Measurements from ENCODE around the gene REEP6.
"Not testable (repeated sequence)": the region's sequence is repeated elsewhere in the genome, so short reads cannot be mapped to it uniquely, and the experiment has no call there.

Gene REEP6

DNA sequence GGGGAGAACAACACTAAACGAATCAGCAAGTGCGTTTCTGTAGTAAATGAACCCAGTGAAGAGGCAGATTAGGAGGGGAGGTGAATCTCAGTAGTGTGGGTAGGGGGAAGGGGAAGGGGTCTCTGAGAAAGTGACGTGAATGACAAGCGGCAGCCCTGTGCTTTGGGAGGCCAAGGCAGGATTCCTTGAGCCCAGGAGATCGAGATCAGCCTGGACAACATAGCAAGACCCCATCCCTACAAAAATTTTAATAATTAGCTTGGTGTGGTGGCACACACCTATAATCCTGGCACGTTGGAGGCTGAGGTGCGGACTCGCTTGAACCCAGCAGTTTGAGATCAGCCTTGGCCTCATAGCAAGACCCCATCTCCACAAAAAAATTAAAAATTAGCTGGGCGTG, 41.0 kb downstream of the REEP6 start:
- no peaks in the 10 kb centered on the region for H3K9me3 ChIP-seq (replicated peaks in 1 of 2; ENCODE audit: control insufficient read depth in 2 of 2, insufficient read depth in 1 of 2, low read depth in 1 of 2, low read length in 2 of 2)
- no peaks in the 10 kb centered on the region for H3K79me1 ChIP-seq (ENCODE audit: low read depth, low read length)
- no peak overlapping the region for H2BK5ac ChIP-seq (ENCODE audit: low read length)
- H3K4me3 ChIP-seq (ENCODE audit: low read length in 2 of 2) = no peak overlapping the region
- WGBS, 2 donors (ENCODE audit: extremely low coverage in 2 of 2, insufficient read length in 2 of 2, insufficient replicate concordance in 1 of 2) = no CpG with 5 or more reads among the region's 9 CpGs
- H2AFZ ChIP-seq (ENCODE audit: low read length) = no peak overlapping the region
- H2BK12ac ChIP-seq (ENCODE audit: low read length) = no peak overlapping the region
- no peak overlapping the region for H3K9ac ChIP-seq (ENCODE audit: low read depth, low read length, poor library complexity)
- no peak overlapping the region for H4K8ac ChIP-seq (ENCODE audit: low read depth, low read length)
- no peak overlapping the region for H2BK120ac ChIP-seq (ENCODE audit: low read depth, low read length)
- no peaks in the 10 kb centered on the region for H3K4me1 ChIP-seq (ENCODE audit: control insufficient read depth in 2 of 2, insufficient read depth in 1 of 2, low read depth in 1 of 2, low read length in 2 of 2)
- H3K4me2 ChIP-seq (ENCODE audit: insufficient read depth, low read length, poor library complexity, severe bottlenecking) = no peak overlapping the region
- no peak overlapping the region for H3K14ac ChIP-seq (ENCODE audit: low read length)
- no peak overlapping the region for H4K91ac ChIP-seq (ENCODE audit: low read depth, low read length, poor library complexity)
- no peak overlapping the region for H3K23ac ChIP-seq (ENCODE audit: low read depth, low read length, poor library complexity)
- H3K4ac ChIP-seq (ENCODE audit: low read length) = no peak overlapping the region
- no peak for DNase-seq (ENCODE audit: low spot score)
- no peak overlapping the region for H3K27ac ChIP-seq (replicated peaks; ENCODE audit: low read length)
- no peaks in the 10 kb centered on the region for H3K36me3 ChIP-seq (replicated peaks in 1 of 2; ENCODE audit: control insufficient read depth in 2 of 2, insufficient read depth in 2 of 2, low read length in 2 of 2)
- no peak overlapping the region for H2BK15ac ChIP-seq (ENCODE audit: low read length)
- no peak overlapping the region for H3K18ac ChIP-seq (ENCODE audit: low read length)
- peaks cover 0 to 3% (median 0%) of the 10 kb centered on the region in 3 experiments for H3K27me3 ChIP-seq (ENCODE audit: control insufficient read depth in 3 of 3, insufficient read depth in 3 of 3, low read depth in 1 of 3, low read length in 3 of 3)
- no peak overlapping the region for H2AK5ac ChIP-seq (ENCODE audit: low read depth, low read length)

DNA sequence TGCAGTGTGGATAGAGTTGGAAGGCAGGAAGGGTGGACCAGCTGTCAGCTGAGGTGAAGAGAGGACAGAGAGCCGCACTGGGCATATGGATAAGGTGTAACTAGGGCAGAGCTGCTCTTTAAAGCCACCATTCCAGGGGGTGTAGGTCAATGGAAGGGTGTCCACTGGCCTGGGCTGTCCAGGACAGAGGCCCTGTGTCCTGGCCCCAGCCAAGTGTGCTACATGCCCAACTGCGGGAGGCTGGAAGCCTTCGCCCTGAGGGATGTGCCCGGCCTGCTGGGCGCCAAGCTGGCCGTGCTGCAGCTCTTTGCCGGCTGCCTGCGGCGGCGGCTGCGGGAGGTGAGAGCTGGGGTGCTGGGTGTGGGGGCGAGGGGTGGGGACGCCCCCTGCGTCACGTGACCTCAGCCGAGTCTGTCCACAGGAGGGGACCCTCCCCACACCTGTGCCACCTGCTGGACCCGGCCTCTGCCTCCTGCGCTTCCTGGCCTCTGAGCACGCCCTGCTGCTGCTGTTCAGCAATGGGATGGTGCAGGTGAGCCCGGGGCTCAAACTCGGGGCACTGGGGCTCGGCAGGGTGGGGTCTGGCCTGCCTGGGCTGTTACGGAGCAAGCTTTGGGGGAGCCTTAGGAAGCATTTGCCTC, 42.6 kb downstream of the REEP6 start:
- no peak for DNase-seq (ENCODE audit: low spot score)
- Histone ChIP-seq H3K36me3 (replicated peaks in 1 of 2; ENCODE audit: control insufficient read depth in 2 of 2, insufficient read depth in 2 of 2, low read length in 2 of 2) (no peaks in the 10 kb centered on the region), H3K18ac (ENCODE audit: low read length) (no peak overlapping the region), H3K4me1 (ENCODE audit: control insufficient read depth in 2 of 2, insufficient read depth in 1 of 2, low read depth in 1 of 2, low read length in 2 of 2) (no peaks in the 10 kb centered on the region), H3K79me1 (ENCODE audit: low read depth, low read length) (no peaks in the 10 kb centered on the region), H3K14ac (ENCODE audit: low read length) (no peak overlapping the region), H3K27me3 (ENCODE audit: control insufficient read depth in 3 of 3, insufficient read depth in 3 of 3, low read depth in 1 of 3, low read length in 3 of 3) (peaks cover 0 to 3% (median 0%) of the 10 kb centered on the region in 3 experiments), H2AK5ac (ENCODE audit: low read depth, low read length) (peak overlapping the region; percentile 89), H3K9ac (ENCODE audit: low read depth, low read length, poor library complexity) (no peak overlapping the region), H2BK5ac (ENCODE audit: low read length) (no peak overlapping the region), H2BK12ac (ENCODE audit: low read length) (no peak overlapping the region), H2AFZ (ENCODE audit: low read length) (no peak overlapping the region), H2BK120ac (ENCODE audit: low read depth, low read length) (no peak overlapping the region), H4K91ac (ENCODE audit: low read depth, low read length, poor library complexity) (no peak overlapping the region), H3K9me3 (replicated peaks in 1 of 2; ENCODE audit: control insufficient read depth in 2 of 2, insufficient read depth in 1 of 2, low read depth in 1 of 2, low read length in 2 of 2) (no peaks in the 10 kb centered on the region), H4K8ac (ENCODE audit: low read depth, low read length) (no peak overlapping the region), H3K4ac (ENCODE audit: low read length) (no peak overlapping the region), H3K27ac (replicated peaks; ENCODE audit: low read length) (no peak overlapping the region), H2BK15ac (ENCODE audit: low read length) (no peak overlapping the region), H3K4me2 (ENCODE audit: insufficient read depth, low read length, poor library complexity, severe bottlenecking) (no peak overlapping the region), H3K23ac (ENCODE audit: low read depth, low read length, poor library complexity) (peak overlapping the region; percentile 31), H3K4me3 (ENCODE audit: low read length in 2 of 2) (no peak overlapping the region)
- no CpG with 5 or more reads among the region's 23 CpGs for WGBS, 2 donors (ENCODE audit: extremely low coverage in 2 of 2, insufficient read length in 2 of 2, insufficient replicate concordance in 1 of 2)

DNA sequence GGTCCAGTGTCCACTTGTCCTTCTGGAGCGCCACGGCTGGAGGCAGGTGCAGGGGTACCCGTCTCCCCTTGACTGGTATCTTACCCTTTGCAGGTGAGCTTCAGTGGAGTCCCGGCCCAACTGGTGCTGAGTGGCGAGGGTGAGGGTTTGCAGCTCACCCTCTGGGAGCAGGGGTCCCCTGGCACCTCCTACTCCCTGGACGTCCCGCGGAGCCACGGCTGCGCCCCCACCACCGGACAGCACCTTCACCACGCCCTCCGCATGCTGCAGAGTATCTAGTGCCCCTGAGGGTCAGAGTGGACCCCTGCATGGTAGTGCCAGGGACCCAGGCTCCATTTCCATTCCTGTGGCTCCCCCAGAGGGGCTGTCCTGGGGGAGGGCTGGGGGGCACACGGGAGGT, 44.0 kb downstream of the REEP6 start:
- Histone ChIP-seq H2BK12ac (ENCODE audit: low read length) (no peak overlapping the region), H2AK5ac (ENCODE audit: low read depth, low read length) (peak overlapping the region; percentile 54), H3K14ac (ENCODE audit: low read length) (no peak overlapping the region), H3K4me2 (ENCODE audit: insufficient read depth, low read length, poor library complexity, severe bottlenecking) (no peak overlapping the region), H3K4me1 (ENCODE audit: control insufficient read depth in 2 of 2, insufficient read depth in 1 of 2, low read depth in 1 of 2, low read length in 2 of 2) (no peaks in the 10 kb centered on the region), H3K18ac (ENCODE audit: low read length) (peak overlapping the region; percentile 31), H3K4ac (ENCODE audit: low read length) (no peak overlapping the region), H2AFZ (ENCODE audit: low read length) (no peak overlapping the region), H4K8ac (ENCODE audit: low read depth, low read length) (no peak overlapping the region), H3K36me3 (replicated peaks in 1 of 2; ENCODE audit: control insufficient read depth in 2 of 2, insufficient read depth in 2 of 2, low read length in 2 of 2) (no peaks in the 10 kb centered on the region), H3K79me1 (ENCODE audit: low read depth, low read length) (no peaks in the 10 kb centered on the region), H3K9me3 (replicated peaks in 1 of 2; ENCODE audit: control insufficient read depth in 2 of 2, insufficient read depth in 1 of 2, low read depth in 1 of 2, low read length in 2 of 2) (no peaks in the 10 kb centered on the region), H2BK5ac (ENCODE audit: low read length) (no peak overlapping the region), H3K4me3 (ENCODE audit: low read length in 2 of 2) (no peak overlapping the region), H3K23ac (ENCODE audit: low read depth, low read length, poor library complexity) (no peak overlapping the region), H3K27me3 (ENCODE audit: control insufficient read depth in 3 of 3, insufficient read depth in 3 of 3, low read depth in 1 of 3, low read length in 3 of 3) (peaks cover 0 to 3% (median 0%) of the 10 kb centered on the region in 3 experiments), H2BK15ac (ENCODE audit: low read length) (no peak overlapping the region), H4K91ac (ENCODE audit: low read depth, low read length, poor library complexity) (no peak overlapping the region), H2BK120ac (ENCODE audit: low read depth, low read length) (no peak overlapping the region), H3K27ac (replicated peaks; ENCODE audit: low read length) (no peak overlapping the region), H3K9ac (ENCODE audit: low read depth, low read length, poor library complexity) (no peak overlapping the region)
- no CpG with 5 or more reads among the region's 14 CpGs for WGBS, 2 donors (ENCODE audit: extremely low coverage in 2 of 2, insufficient read length in 2 of 2, insufficient replicate concordance in 1 of 2)
- DNase-seq (ENCODE audit: low spot score) = no peak

DNA sequence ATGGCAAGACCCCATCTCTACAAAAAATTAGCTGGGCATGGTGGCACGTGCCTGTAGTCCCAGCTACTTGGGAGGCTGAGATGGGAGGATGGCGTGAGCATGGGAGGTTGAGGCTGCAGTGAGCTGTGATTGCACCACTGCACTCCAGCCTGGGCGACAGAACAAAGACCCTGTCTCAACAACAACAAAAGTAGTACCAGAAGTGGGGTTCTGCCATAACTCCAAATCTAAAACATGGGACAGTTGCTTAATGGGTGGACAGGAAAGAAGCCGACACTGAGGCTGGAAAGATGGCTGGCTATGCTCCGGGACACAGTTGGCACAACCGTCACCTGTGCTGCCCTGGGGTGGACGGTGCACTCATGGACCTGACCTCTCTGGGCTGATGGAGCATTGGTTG, 44.7 kb downstream of the REEP6 start:
- not testable (repeated sequence) for H4K91ac ChIP-seq (ENCODE audit: low read depth, low read length, poor library complexity); H2BK120ac ChIP-seq (ENCODE audit: low read depth, low read length); H3K9ac ChIP-seq (ENCODE audit: low read depth, low read length, poor library complexity); H3K18ac ChIP-seq (ENCODE audit: low read length); H3K4me1 ChIP-seq (ENCODE audit: control insufficient read depth in 2 of 2, insufficient read depth in 1 of 2, low read depth in 1 of 2, low read length in 2 of 2); H2BK15ac ChIP-seq (ENCODE audit: low read length); H4K8ac ChIP-seq (ENCODE audit: low read depth, low read length); H3K14ac ChIP-seq (ENCODE audit: low read length); H3K27ac ChIP-seq (replicated peaks; ENCODE audit: low read length); H2AK5ac ChIP-seq (ENCODE audit: low read depth, low read length); H2AFZ ChIP-seq (ENCODE audit: low read length); H3K4me2 ChIP-seq (ENCODE audit: insufficient read depth, low read length, poor library complexity, severe bottlenecking); H2BK12ac ChIP-seq (ENCODE audit: low read length); H2BK5ac ChIP-seq (ENCODE audit: low read length); H3K27me3 ChIP-seq (ENCODE audit: control insufficient read depth in 3 of 3, insufficient read depth in 3 of 3, low read depth in 1 of 3, low read length in 3 of 3); H3K9me3 ChIP-seq (replicated peaks in 1 of 2; ENCODE audit: control insufficient read depth in 2 of 2, insufficient read depth in 1 of 2, low read depth in 1 of 2, low read length in 2 of 2); H3K36me3 ChIP-seq (replicated peaks in 1 of 2; ENCODE audit: control insufficient read depth in 2 of 2, insufficient read depth in 2 of 2, low read length in 2 of 2); H3K23ac ChIP-seq (ENCODE audit: low read depth, low read length, poor library complexity); H3K4ac ChIP-seq (ENCODE audit: low read length); H3K79me1 ChIP-seq (ENCODE audit: low read depth, low read length); DNase-seq (ENCODE audit: low spot score); H3K4me3 ChIP-seq (ENCODE audit: low read length in 2 of 2)
- no CpG with 5 or more reads among the region's 7 CpGs for WGBS, 2 donors (ENCODE audit: extremely low coverage in 2 of 2, insufficient read length in 2 of 2, insufficient replicate concordance in 1 of 2)

All from neuronal stem cell (in vitro differentiated cells).